CD4-positive, alpha-beta T cell treated with Interleukin-4 for 1 hour (primary cell): Measurements from ENCODE around the gene NOX5.

Source experiments
- DNase-seq, 2 donors: peaks; one replicate each; pipeline ENCODE4 v3.0.0-alpha.2; 2020 to 2022

Gene NOX5

DNA sequence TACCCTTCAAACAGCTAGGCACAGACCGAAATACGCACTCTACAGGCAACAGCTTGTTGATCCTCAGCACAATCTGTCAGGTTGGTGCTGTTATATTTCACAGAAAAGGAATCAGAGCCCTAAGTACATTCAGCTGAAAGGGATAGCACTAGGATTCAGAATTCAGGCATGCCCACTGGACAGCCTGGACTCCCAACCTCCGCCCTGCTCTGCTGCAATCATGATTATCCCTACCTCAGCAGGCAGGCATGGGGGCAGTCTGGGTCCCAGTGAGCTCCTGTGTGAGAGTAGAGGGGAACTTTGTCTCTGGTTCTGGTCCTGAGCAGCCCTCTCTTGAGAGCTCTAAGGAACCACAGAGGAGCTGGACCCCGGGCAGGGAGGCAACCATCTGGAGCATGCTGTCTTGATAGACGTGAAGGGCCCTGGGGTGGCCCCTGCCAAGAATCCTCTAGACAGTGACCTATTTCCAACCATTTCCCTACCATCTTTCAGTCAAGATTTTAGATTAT lies 23.4 kb upstream of the NOX5 start:
- DNase-seq, result no peak

DNA sequence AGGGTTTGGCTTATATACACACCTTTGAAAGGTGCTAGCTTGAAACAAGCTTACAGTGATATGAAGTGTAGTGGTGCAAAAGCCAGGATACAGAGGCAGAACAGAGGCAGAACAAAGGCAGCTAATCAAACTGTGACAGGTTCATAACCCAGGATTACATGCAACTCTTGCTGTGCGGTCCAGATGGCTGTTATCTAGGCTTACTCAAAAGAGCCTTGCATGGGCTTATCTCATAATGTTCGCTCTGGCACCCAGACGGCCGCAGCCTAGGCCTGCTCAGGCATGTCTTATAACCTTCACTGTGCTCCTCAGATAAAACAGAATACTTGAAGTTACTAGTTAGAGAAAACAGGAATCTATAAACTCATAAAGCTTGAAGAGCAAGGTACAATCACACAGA lies 22.8 kb upstream of the NOX5 start:
- no peak for DNase-seq

DNA sequence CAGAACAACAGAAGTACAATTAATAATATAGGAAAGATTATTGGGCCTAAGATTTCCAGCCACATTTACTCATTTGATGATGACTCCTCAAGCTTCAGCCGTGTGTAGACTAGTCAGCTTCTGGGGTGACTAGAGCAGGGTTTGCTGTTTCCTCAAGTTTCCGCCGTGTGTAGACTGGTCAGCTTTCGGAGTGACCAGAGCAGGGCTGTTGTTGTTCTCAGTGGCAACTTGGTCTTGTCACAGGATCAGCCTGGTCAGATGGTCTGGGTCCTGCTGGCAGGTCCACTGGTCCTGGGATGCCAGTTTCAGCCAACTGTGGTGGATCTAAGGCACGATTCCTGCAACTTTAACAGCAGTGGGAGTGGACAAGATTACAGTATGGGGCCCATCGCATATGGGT lies 21.8 kb upstream of the NOX5 start:
- DNase-seq, result no peak

DNA sequence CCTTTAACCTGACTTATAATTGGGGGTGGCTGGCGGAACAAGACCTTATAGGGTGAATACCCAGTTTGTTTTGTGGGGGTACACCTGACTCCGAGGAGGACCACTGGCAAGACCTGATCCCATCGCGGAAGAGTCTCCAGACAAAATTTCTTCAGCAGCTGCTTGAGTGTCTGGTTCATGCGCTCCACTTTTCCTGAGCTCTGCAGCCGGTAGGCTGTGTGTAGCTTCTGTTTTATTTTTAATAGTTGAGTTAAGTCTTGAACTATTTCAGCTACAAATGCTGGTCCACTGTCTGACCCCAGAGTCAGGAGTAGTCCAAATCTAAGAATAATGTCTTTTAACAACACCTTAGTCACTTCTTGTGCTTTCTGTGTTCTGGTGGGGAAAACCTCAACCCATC lies 21.2 kb upstream of the NOX5 start:
- DNase-seq, result no peak

DNA sequence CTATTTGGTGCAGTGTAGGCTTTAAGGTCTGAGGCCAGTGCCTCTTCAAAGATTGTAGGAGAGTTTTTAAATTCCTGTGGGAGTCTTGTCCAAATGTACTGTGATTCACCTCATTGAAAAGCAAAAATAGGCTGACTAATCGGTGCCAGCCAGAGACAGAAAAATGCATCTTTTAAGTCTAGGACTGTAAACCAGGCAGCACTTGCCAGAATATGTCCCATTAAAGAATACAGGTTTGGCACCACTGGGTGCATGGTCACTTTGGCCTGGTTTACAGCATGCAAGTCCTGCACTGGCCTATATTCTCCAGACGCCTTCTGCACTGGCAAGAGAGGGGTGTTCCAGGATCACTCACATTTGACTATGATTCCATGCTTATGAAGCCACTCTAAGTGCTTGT lies 20.3 kb upstream of the NOX5 start:
- no peak for DNase-seq

DNA sequence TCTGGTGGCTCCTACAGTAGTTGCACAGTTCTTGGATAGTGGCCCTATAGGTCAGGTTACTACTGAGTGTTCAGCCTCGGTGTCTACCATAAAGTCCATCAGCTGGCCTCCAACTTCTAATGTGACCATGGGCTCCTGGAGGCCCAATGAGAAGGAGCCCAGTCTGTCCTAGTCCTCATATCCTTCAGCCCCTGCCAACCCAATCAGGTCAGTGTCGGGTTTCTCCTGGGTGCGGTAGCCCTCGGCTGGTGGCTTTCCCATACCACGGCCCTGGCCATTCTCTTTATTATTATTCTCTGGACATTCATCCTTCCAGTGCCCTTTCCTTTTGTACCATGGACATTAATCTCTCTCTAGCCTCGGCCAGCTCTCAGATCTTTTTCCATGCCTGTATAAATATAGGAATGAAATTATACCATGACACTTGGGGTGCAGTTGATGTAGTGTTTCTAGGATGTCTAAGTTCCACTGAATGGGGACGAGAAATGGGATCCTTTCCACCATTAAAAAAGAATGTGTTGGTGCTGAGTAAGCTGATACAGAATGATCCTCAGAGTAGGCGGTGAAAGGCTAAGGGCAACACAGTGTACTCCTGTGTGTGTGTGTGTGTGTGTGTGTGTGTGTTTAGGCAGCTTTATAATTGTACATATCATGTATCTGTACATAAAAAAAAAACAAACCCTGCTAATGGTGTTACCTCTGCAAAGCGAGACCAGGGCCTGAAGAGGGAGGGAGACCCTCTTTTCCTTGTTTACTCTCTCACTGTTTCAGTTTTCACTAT lies 19.3 kb upstream of the NOX5 start:
- no peak for DNase-seq

DNA sequence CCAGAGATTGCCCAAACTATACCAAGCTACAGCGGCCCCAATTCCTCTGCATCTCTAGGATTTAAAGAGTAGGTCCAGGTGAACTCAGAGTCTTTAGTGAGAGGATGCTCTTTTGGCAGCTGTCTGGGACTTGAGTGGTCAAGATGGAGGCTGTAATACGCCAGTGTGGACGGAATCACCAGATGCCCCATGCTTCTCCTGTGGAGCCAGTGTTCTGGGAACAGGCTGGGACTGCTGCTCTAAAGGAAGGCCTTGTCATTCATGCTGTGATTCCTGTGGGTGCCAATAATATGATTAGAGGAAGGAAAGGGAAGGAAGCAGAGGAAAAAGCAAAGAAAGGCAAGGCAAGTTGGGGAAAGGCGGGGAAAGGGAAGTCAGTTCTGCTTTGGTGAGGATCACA lies 17.4 kb upstream of the NOX5 start:
- DNase-seq, result no peak

DNA sequence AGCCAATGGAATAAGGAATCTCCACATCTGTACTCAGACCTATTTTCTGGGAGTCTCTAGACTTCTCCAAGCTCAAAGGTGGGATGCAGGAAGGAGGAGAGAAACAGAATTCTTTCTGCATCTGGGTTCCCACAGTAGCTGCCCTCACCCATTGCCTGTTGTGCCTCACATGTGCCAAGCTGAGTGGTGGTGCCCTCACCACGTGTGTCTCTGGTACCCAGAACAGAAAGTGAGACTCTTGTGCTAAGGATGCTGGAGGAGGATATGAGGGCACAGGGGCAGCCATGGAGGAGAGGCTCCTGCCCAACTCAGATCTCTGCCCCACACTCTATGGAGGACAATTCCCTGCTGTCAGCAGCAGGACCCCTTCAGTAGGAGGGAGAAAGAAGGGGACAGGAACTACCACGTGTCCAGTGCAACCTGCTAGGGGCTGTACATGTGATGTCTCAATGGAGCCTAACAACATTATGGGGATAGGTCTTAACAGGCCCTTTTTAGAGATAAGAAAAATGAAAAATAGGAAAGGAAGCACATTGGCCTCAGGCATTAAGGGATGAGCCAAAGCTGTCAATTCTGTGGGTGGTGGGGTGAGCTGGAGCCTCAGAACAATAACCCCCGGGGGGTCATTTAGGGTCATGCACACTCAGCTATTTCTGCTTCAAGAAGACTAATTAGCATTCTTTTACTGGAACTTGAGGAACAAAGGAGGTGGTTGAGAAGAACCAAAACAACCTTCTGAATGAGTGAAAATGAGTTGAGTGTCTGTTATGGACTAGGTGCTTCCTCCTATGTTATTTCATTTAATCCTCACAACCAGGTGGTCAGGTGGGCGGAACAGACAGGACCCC lies 16.3 kb upstream of the NOX5 start:
- DNase-seq, result no peak

DNA sequence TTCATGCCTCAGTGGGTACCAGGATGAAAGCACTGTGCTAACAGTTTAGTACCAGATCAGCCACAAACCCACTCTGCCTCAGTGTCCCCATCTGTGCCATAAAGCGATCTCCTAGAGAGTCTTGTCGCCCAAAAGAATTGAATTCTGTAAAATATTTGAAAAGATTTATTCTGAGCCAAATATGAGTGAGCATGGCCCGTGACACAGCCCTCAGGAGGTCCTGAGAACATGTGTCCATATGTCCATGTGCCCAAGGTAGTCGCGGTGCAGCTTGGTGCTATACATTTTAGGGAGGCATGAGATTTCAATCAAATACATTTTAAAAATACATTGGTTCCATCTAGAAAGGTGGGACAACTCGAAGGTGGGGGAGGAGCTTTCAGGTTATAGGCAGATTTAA lies 15.4 kb upstream of the NOX5 start:
- DNase-seq, result no peak

DNA sequence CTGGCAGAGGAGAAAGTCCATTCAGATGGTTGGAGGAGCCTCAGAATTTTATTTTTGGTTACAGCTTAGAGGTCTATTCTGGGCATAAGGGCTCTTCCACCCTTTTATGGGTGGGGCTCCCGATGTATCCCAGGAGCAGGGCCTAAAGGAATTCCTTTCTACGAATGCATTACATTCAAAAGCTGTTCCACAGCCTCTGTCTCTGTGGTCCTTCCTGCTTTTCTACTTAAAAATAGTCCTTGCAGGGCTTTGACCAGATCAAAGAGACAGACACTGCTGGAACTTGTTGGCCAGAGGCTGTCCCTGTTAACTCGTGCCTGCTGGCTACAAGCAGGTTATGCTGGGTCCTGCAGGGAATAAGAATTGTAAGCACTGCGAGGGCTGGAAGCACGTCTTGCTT lies 14.4 kb upstream of the NOX5 start:
- no peak for DNase-seq

DNA sequence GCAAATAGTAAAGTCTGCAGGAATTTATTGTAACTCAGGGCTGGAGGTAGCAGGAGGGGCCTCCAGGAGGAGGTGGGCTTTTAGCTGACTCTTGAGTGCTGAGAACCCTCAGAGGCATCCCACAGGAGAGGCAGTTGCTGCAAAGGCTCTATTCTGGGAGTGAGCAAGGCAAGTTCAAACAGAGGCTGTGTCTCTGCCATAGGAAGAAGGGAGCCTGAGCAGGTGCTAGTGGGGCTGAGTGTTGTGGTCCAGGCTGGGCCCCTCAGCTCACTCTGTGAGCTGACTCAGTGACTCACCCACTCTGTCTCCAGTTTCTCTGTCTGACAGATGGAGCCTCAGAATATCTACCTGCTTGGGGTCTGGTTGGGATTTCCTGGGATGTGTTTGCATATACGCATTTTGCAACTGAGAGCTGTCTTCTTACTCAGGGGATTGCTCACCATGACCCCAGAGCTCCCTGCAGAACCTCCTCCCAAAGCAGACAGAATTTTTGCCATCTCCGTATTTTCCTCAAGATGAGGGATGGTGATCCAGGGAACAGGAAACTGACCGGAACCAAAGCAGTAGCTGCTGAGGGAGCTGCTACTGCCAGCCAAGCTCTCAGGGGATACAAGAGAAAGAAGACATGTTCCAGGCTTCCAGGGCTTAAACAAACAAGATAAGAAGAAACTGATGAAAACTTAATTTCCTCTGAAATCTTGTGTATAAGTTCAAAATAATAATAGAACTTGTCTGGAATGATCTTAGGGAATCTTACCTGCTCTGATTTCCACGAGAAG lies 13.6 kb upstream of the NOX5 start:
- no peak for DNase-seq

DNA sequence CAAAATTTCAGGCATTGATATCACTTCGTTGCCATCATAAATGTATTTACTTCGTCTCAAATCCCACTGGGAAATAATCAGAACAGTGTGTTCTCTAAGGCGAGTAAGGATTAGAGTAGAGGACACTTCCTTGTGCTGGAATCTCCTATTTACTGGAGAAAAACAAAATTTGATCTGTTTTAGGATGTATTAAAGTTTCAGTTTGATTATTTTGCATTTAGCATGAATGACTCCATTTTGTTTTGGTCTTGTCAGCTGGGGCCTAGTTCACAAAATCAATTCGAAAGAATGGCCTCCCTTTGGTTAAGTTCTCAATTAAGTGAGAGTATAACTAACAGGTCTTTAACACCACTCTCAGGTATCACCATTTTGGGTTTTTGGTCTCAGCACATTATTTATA lies 11.7 kb upstream of the NOX5 start:
- DNase-seq, result no peak

DNA sequence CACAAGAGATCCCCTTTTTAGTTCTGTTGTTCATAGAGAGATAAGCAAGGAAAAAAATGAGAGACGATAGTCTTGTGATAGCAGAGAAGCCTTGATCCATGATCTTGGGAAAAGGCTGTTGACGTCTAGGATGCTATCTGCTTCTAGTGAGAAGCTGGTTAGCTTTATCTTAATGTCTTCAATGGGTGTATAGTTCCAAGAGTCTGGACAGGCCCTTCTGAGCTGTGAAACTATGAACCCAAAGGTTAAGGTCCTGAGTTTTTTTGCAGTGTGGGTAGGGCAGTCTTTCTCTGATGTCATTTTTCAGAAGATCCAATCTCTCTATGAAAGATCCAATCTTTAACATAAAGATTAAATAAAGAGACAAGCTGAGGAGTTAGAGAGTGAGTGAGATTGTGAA lies 10.5 kb upstream of the NOX5 start:
- no peak for DNase-seq

DNA sequence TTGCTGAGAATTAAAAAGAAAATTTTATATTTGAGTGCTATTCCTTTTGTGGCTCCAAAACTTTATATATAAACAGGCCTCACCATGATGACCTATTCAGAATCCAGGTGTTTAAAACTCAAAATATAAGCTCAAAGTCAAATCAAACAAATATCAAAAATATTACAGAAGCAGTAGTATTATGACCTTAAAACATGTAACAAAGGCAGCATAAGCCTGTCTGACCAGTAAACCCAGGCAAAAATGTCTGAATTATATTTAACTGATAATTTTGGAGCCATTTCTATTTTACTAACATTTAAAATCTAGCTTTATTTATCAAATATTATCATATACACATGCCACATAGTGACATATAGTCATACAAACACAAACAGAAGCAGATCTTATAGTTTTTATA lies 6.4 kb upstream of the NOX5 start:
- no peak for DNase-seq

DNA sequence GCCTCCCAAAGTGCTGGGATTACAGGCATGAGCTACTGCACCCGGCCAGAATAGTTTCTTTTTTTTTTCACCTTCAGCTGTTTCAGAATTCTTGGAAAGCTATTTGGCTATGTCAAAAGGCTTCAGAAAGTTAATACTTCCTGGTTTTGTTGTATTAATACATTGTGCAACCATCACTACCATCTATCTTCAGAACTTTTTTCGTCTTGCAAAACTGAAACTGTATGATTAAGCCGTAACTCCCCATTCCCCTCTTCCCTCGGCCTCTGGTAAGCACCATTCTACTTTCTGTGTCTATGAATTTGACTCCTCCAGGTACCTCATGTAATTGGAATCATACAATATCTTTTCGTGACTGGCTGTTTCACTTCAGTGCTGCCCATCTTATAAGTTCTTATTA lies 5.2 kb upstream of the NOX5 start:
- no peak for DNase-seq

DNA sequence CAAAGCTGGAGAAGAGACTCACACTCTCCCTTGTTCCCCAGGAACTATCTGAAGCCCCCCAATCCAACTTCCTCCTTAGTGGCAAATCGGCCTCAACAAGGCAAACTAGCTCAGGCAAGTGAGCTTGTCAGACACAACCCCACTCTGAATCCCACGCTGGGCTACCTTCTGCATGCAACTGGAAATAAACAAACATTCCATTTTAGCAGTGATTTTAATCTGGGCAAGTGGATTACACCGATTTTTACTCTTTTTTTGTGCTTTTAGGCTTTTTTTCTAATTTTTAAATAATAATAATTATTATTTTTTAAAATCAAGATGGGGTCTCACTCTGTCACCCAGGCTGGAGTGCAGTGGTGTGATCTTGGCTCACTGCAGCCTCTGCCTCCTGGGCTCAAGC lies 2.9 kb upstream of the NOX5 start:
- no peak for DNase-seq

DNA sequence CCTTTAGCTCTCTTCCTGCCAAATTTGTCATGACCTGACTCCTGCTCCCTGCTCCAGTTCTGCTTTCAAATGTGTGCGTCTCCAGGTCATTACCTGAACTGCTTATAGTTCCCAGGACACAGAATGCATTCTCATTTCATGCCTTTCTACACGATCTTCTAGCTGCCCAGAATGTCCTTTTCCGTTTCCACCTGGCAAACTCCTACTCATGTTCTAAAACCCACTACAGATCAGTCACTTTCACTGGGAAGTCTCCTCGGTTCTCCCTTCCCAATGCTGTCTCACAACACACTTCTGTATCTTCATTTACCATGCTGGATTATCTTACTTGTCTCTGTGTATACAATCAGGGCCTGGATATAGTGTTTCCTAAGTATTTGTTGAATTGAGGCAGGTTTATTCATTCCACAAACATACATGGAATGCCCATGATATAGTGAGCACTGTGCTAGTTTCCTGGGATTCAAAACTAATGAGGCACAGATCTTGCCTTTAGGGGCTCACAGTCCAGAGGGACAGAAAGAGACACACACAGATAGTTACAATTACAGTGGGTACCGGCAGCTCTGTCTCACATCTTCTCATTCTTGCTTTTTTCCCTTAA lies 1.6 kb upstream of the NOX5 start:
- no peak for DNase-seq

DNA sequence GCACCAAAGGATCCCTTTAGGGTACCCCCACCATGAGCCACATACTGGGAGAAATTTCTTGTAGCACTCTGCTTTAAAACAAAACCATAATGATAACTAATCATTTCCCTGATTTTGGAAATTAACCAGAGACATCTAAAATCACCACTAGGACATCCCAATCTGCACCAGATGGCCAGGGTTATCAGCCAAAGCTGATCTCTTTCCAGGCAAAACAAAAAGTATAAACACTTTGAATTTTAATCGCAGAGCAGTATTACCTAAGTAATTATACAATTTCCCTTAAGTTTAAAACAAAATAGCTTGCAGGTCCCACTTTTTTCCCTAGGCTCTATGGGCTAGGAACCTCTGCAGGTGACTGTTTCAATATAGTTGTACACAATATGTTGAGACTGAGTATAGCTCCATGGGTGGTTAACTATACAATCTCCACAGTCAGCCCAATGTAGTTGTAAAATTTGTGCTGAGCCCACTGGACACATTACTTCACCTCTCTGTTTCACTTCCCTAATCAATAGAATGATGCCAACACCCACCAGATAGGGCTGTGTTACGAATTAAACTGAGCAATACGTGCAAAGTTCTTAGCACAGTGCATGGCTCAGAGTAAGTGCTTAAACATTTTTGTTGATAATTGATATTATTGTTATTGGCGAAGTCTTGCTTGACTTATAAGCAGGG lies 629 bp upstream of the NOX5 start:
- no peak for DNase-seq

DNA sequence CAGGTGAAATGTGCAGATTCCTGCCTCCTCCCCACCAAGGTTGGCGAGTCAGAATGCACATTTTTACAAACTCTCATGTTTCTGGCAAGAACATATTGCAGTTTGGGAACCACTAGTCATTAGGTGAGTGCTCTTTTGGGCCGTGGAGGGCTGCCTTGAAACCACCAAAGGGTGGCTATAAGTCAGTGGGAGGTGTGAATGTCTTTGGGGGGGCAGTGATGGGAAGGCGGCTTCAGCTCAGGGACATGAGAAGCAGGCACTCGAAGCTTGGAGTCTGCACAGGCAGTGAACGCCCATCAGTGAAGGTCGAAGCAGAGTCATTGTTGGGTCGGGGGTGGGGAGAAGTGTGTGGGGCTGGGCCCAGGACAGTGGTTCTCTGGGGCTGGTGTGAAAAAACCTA lies 1.1 kb downstream of the NOX5 start:
- DNase-seq, result no peak

DNA sequence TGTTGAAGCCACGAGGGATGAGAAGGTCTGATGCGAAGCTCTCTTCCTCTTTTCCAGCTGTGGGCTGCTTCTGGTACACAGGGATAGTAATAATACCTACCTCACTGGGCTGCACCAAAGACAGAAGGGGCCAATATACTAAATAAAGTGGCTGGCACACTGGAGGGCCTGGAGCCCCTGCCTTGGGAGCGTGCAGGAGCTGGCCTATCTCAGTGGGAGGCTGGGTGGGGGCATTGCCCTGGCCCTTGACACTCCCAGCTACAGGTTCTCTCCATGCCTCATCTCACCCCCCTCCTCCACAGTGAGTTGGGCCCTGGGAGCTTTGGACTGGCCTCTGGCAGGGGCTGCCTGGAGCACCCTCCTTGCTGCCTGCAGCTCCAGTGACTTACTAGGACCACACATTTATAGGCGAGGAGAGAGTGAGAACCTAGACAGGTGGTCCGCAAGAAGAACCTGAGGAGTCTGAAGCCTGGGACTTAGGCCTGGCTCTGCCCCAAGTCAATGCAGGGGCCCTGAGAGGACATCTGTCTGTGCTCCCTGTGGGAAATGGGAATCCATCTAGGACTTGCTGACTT lies 1.6 kb downstream of the NOX5 start:
- no peak for DNase-seq

DNA sequence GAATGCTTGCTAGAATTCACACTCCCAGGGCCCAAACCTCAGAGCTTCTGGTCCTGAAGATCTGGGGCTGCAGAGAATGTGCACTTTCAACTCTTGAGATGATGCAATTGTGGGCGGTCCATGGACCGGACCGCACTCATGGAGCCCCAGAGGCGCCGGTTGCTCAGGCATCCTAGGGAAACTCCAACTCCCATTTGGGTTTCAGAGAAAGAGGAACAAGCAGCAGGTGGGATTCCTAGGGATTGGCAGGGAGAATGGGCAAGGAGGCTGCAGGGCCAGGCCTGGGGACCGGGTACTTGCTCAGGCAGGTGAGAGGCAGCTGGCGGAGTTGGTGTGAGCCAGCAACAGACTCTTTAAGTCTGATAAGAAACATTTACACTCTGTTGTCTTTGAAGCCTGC lies 3.5 kb downstream of the NOX5 start:
- no peak for DNase-seq

DNA sequence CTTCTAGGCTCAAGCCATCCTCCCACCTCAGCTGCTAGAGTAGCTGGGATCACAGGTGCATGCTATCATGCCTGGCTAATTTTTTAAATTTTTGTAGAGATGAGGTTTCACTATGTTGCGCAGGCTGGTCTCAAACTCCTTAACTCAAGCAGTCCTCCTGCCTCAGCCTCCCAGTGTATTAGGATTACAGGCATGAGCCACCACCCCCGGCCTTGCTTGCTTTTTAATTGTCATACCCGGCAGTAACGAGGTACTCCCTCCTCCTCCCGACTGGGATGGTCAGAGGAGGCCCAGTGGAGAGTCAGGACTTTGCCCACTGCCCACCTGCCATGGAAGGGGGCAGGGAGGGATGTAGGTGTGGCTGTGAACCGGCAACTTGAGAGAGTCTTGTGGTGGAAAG lies 4.5 kb downstream of the NOX5 start:
- no peak for DNase-seq
